Smooth muscle cell (in vitro differentiated cells): ENCODE measurements around the gene EVA1C. TPM values are rescaled to one million over a fixed set of nuclear protein-coding genes. Genes with fewer than 3 reads are reported as not detected.
"Not testable (repeated sequence)": the region's sequence is repeated elsewhere in the genome, so short reads cannot be mapped to it uniquely, and the experiment has no call there.

Source experiments
- DNase-seq: peaks from one replicate; lab custom pipeline; 2025; ENCODE audit not compliant: unreplicated experiment; lab: John Stamatoyannopoulos, UW
- H2AFZ ChIP-seq: fragments of 200-600 bp; sonication (generic); 2 replicates; pipeline ENCODE4 v1.6.0; 2016; ENCODE audit warnings: antibody characterized with exemption, low read depth, mild to moderate bottlenecking
- H3F3A ChIP-seq: fragments of 200-600 bp; sonication (generic); 2 replicates; pipeline ENCODE4 v1.6.0; 2017; ENCODE audit warnings: antibody characterized with exemption, low read depth
- H3K27ac ChIP-seq: fragments of 200-600 bp; sonication (generic); 2 replicates; pipeline ENCODE4 v1.5.1; 2016; ENCODE audit warnings: low read depth, mild to moderate bottlenecking
- H3K27me3 ChIP-seq: fragments of 200-600 bp; sonication (generic); 2 replicates; pipeline ENCODE4 v1.6.1; 2016; ENCODE audit warnings: low read depth, mild to moderate bottlenecking
- H3K36me3 ChIP-seq: fragments of 200-600 bp; sonication (generic); 2 replicates; pipeline ENCODE4 v1.5.1; 2016; ENCODE audit warnings: low read depth
- H3K4me1 ChIP-seq: fragments of 200-600 bp; sonication (generic); 2 replicates; pipeline ENCODE4 v1.5.1; 2016; ENCODE audit warnings: low read depth
- H3K4me2 ChIP-seq: fragments of 200-600 bp; sonication (generic); 2 replicates; pipeline ENCODE4 v1.6.0; 2016; ENCODE audit warnings: mild to moderate bottlenecking
- H3K4me3 ChIP-seq: fragments of 200-600 bp; sonication (generic); 2 replicates; pipeline ENCODE4 v1.5.1; 2016; ENCODE audit warnings: mild to moderate bottlenecking
- H3K79me2 ChIP-seq: fragments of 200-600 bp; sonication (generic); 2 replicates; pipeline ENCODE4 v1.6.0; 2016; ENCODE audit warnings: low read depth, mild to moderate bottlenecking
- H3K9ac ChIP-seq: fragments of 200-600 bp; sonication (generic); 2 replicates; pipeline ENCODE4 v1.6.0; 2016; ENCODE audit warnings: low read depth
- H3K9me3 ChIP-seq: fragments of 200-600 bp; sonication (generic); replicated peaks from 2 replicates; pipeline ENCODE4 v1.5.1; 2016; ENCODE audit warnings: low read depth
- H4K20me1 ChIP-seq: fragments of 200-600 bp; sonication (generic); 2 replicates; pipeline ENCODE4 v1.6.0; 2016; ENCODE audit warnings: low read depth
- whole genome bisulfite sequencing: methylation state at CpG from one replicate; pipeline ENCODE4 v1.1.7; 2016; ENCODE audit warnings: low lambda C conversion rate; 5-methylcytosine and 5-hydroxymethylcytosine counted together
- polyA plus RNA-seq: library from polyadenylated mRNA; unstranded; fragments of >200 nt; fragmentation: Nextera tagmentation; extraction: Ambion mirVana; gene quantifications from 2 replicates; pipeline ENCODE4 v1.2.1, GENCODE V29; 2016
- total RNA-seq: library from RNA; depleted of rRNA; stranded (reverse); fragments of >200 nt; gene quantifications from 2 replicates; pipeline ENCODE4 v1.2.3, GENCODE V29; 2014
- TF ChIP-seq, protein P1 (sequence below): fragments of 200-600 bp; sonication (generic); IDR thresholded peaks from 2 replicates; pipeline ENCODE4 v1.5.1; 2017; ENCODE audit warnings: borderline replicate concordance, mild to moderate bottlenecking, antibody characterized with exemption; ENCODE audit not compliant: insufficient read depth, poor library complexity, severe bottlenecking

Gene EVA1C
- total and polyA plus RNA-seq, 2 experiments from 2014 or later: 1.9 to 3.7 TPM

DNA sequence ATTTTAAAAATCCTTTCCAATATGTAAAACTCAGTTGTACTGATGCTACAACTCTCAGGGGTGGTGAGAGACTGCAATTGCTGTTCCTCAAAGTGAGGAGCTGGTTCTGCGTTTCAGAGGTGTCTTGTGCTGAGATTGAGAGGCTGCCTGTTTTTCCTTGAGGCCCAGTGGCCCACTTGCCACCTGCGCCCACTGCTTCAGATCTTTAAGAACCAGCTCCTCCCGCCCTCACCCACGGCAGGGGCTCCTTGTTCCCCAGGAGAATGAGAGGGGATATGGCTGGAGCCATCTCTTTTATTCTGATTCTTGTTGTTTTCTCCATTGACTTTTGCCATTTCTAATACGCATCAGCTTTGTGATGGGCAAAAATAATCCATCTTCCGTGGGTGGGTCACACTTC is 45.5 kb downstream of the EVA1C start:
- H3K27ac ChIP-seq: peak overlapping the region; percentile 72

GRCh38 chr21:32459972-32460371 is 47.5 kb downstream of the EVA1C start:
- Histone ChIP-seq H3K4me3 (no peak overlapping the region), H3K9me3 (no peaks in the 10 kb centered on the region), H3K27me3 (no peaks in the 10 kb centered on the region), H2AFZ (no peak overlapping the region), H3K36me3 (no peaks in the 10 kb centered on the region), H3K79me2 (no peaks in the 10 kb centered on the region), H3F3A (peaks cover 23% of the 10 kb centered on the region), H3K9ac (no peak overlapping the region), H3K4me1 (peaks cover 19% of the 10 kb centered on the region), H3K27ac (peak overlapping the region; percentile 45), H3K4me2 (peak overlapping the region; percentile 33), H4K20me1 (no peaks in the 10 kb centered on the region)
- no peak for DNase-seq
- TF ChIP-seq, protein P1, sequence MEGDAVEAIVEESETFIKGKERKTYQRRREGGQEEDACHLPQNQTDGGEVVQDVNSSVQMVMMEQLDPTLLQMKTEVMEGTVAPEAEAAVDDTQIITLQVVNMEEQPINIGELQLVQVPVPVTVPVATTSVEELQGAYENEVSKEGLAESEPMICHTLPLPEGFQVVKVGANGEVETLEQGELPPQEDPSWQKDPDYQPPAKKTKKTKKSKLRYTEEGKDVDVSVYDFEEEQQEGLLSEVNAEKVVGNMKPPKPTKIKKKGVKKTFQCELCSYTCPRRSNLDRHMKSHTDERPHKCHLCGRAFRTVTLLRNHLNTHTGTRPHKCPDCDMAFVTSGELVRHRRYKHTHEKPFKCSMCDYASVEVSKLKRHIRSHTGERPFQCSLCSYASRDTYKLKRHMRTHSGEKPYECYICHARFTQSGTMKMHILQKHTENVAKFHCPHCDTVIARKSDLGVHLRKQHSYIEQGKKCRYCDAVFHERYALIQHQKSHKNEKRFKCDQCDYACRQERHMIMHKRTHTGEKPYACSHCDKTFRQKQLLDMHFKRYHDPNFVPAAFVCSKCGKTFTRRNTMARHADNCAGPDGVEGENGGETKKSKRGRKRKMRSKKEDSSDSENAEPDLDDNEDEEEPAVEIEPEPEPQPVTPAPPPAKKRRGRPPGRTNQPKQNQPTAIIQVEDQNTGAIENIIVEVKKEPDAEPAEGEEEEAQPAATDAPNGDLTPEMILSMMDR: no peak
- WGBS: 24% methylated on average over 5 of the region's 5 CpGs

More for the DNA sequence above, 45.5 kb downstream of the EVA1C start:
- WGBS: 93% methylated on average over 6 of the region's 6 CpGs
- Histone ChIP-seq H3K27me3 (no peaks in the 10 kb centered on the region), H3K36me3 (no peaks in the 10 kb centered on the region), H4K20me1 (no peaks in the 10 kb centered on the region), H3F3A (peaks cover 17% of the 10 kb centered on the region), H3K9me3 (no peaks in the 10 kb centered on the region), H3K4me1 (peaks cover 14% of the 10 kb centered on the region), H3K4me2 (no peak overlapping the region), H3K4me3 (no peak overlapping the region), H2AFZ (no peak overlapping the region), H3K79me2 (no peaks in the 10 kb centered on the region), H3K9ac (no peak overlapping the region)
- TF ChIP-seq, protein P1: no peak
- DNase-seq: no peak

DNA sequence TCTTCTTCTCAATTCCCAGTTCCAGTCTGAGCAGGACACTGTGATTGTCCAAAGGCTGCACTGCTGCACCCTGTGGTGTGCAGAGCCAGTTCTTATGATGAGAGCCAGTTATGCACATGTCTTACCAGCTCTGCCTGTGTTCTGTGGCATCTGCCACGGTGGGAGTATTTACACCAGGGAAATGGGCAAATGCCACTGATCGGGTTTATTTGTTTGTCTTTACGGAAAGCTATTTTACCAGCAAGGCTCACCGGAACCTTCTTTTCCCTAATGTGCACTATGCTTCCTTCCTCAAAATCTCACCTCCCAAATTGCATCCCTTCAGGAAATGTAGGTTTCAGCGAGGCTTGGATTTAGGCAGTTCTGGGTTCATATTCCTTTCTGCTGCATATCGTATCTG is 49.0 kb downstream of the EVA1C start:
- Histone ChIP-seq H3F3A (peaks cover 19% of the 10 kb centered on the region), H4K20me1 (no peaks in the 10 kb centered on the region), H3K9ac (no peak overlapping the region), H3K4me1 (peaks cover 19% of the 10 kb centered on the region), H3K9me3 (no peaks in the 10 kb centered on the region), H3K4me2 (no peak overlapping the region), H2AFZ (no peak overlapping the region), H3K4me3 (no peak overlapping the region), H3K27me3 (no peaks in the 10 kb centered on the region), H3K36me3 (no peaks in the 10 kb centered on the region), H3K79me2 (no peaks in the 10 kb centered on the region), H3K27ac (no peak overlapping the region)
- DNase-seq: no peak
- TF ChIP-seq, protein P1: no peak
- 94% methylated on average over 6 of the region's 6 CpGs for WGBS

GRCh38 chr21:32462564-32462963 is 50.1 kb downstream of the EVA1C start:
- peak overlapping the region; percentile 97 for H3K27ac ChIP-seq
- H3K9me3 ChIP-seq, H3F3A ChIP-seq, H3K4me3 ChIP-seq, H3K79me2 ChIP-seq, H3K4me2 ChIP-seq, H4K20me1 ChIP-seq, H3K36me3 ChIP-seq, DNase-seq, H3K4me1 ChIP-seq, H2AFZ ChIP-seq, H3K27me3 ChIP-seq: not testable (repeated sequence)
- WGBS: 90% methylated on average over 3 of the region's 3 CpGs
- peak overlapping the region; percentile 44 for H3K9ac ChIP-seq
